HTR-8/SVneo (cell line): ENCODE results near the gene KCNN3.

Source experiments
- DNase-seq: peaks from one replicate; pipeline ENCODE4 v3.0.0; 2011; ENCODE audit warnings: low spot score, mixed read lengths; ENCODE audit not compliant: insufficient read length
- FAIRE-seq: peaks from 2 replicates; lab custom pipeline; 2011; peaks lifted over from hg19 to GRCh38; lab: Jason Lieb, UNC

KCNN3 gene

GRCh38 chr1:154716614-154717527 is 153.2 kb downstream of the KCNN3 start:
- no peak for DNase-seq
- FAIRE-seq, result no peak

GRCh38 chr1:154716011-154716410 is 154.1 kb downstream of the KCNN3 start:
- no peak for DNase-seq
- no peak for FAIRE-seq

- FAIRE-seq (no peak), DNase-seq (no peak)
Observed at GRCh38 chr1:154715385-154715784, 154.7 kb downstream of the KCNN3 start.

- no peak for FAIRE-seq
- DNase-seq, result peak; percentile 25
Observed at GRCh38 chr1:154714638-154715037, 155.4 kb downstream of the KCNN3 start.

GRCh38 chr1:154714052-154714623 is 155.9 kb downstream of the KCNN3 start:
- FAIRE-seq (peak; percentile 100), DNase-seq (no peak)

GRCh38 chr1:154713005-154713404 is 157.1 kb downstream of the KCNN3 start:
- DNase-seq, result no peak
- FAIRE-seq, result no peak

- FAIRE-seq (no peak), DNase-seq (no peak)
Observed at GRCh38 chr1:154712166-154712810, 157.8 kb downstream of the KCNN3 start.

- no peak for DNase-seq
- no peak for FAIRE-seq
Observed at GRCh38 chr1:154711416-154711815, 158.7 kb downstream of the KCNN3 start.

GRCh38 chr1:154710106-154710505 is 160.0 kb downstream of the KCNN3 start:
- DNase-seq (no peak), FAIRE-seq (no peak)

- no peak for DNase-seq
- FAIRE-seq, result no peak
Observed at GRCh38 chr1:154707901-154708463, 162.1 kb downstream of the KCNN3 start.

- FAIRE-seq, result no peak
- DNase-seq, result no peak
Observed at GRCh38 chr1:154706851-154707250, 163.2 kb downstream of the KCNN3 start.

GRCh38 chr1:154705544-154705943 is 164.5 kb downstream of the KCNN3 start:
- no peak for DNase-seq
- no peak for FAIRE-seq

- no peak for FAIRE-seq
- DNase-seq, result no peak
Observed at GRCh38 chr1:154703170-154703569, 166.9 kb downstream of the KCNN3 start.

GRCh38 chr1:154698320-154699096 is 171.6 kb downstream of the KCNN3 start:
- FAIRE-seq (no peak), DNase-seq (no peak)

GRCh38 chr1:154697710-154698109 is 172.4 kb downstream of the KCNN3 start:
- no peak for FAIRE-seq
- no peak for DNase-seq

- DNase-seq, result no peak
- FAIRE-seq, result no peak
Observed at GRCh38 chr1:154696456-154696855, 173.6 kb downstream of the KCNN3 start.

GRCh38 chr1:154695985-154696384 is 174.1 kb downstream of the KCNN3 start:
- FAIRE-seq (no peak), DNase-seq (no peak)

- no peak for FAIRE-seq
- DNase-seq, result no peak
Observed at GRCh38 chr1:154694995-154695394, 175.1 kb downstream of the KCNN3 start.

- FAIRE-seq, result no peak
- DNase-seq, result no peak
Observed at GRCh38 chr1:154689083-154689482, 181.0 kb downstream of the KCNN3 start.

- FAIRE-seq (no peak), DNase-seq (no peak)
Observed at GRCh38 chr1:154686507-154686906, 183.6 kb downstream of the KCNN3 start.
